Right lobe of liver (tissue), 6 donors: ENCODE results near the gene HSD11B2. TPM values are rescaled to one million over a fixed set of nuclear protein-coding genes. Genes with fewer than 3 reads are reported as not detected.

Experiments used
- ATAC-seq, 4 donors: fragments of 200-7000 bp; cut with Tn5 transposase; one replicate each; pipeline ENCODE4 v1.9.1; 2020; ENCODE audit warnings: mild to moderate bottlenecking in 4 of 4, moderate library complexity in 4 of 4
- DNase-seq, 3 donors: peaks; one replicate each; pipeline ENCODE4 v3.0.0-alpha.2; 2020
- H3K27ac ChIP-seq, 3 donors: fragments of 200-600 bp; one replicate each; pipeline ENCODE4 v1.8.0; 2022
- H3K27me3 ChIP-seq, 2 donors: fragments of 200-600 bp; one replicate each; pipeline ENCODE4 v1.8.0; 2022
- H3K36me3 ChIP-seq, 4 donors: fragments of 200-600 bp; sonication (generic) in 1 of 4; one replicate each; pipeline versions ENCODE4 v1.5.1 to v1.8.0; 2017 to 2022; ENCODE audit warnings: control low read depth in 1 of 4
- H3K4me1 ChIP-seq, 4 donors: fragments of 200-600 bp; sonication (generic) in 1 of 4; one replicate each; pipeline versions ENCODE4 v1.5.1 to v1.8.0; 2017 to 2022; ENCODE audit warnings: control low read depth in 1 of 4
- H3K4me3 ChIP-seq, 3 donors: fragments of 200-600 bp; one replicate each; pipeline ENCODE4 v1.8.0; 2022
- H3K9me3 ChIP-seq, 4 donors: fragments of 200-600 bp; sonication (generic) in 1 of 4; one replicate each; pipeline versions ENCODE4 v1.5.1 to v1.8.0; 2017 to 2022; ENCODE audit warnings: control low read depth in 1 of 4
- POLR2A ChIP-seq: fragments of 450-650 bp; IDR thresholded peaks from one replicate; pipeline ENCODE4 v1.6.1; 2017; ENCODE audit warnings: antibody characterized with exemption, mild to moderate bottlenecking
- WGBS: methylation state at CpG from one replicate; pipeline ENCODE4 v1.1.6; 2018; ENCODE audit warnings: low coverage, low lambda C conversion rate; ENCODE audit not compliant: insufficient coverage; ENCODE audit errors: missing lambda C conversion rate; 5-methylcytosine and 5-hydroxymethylcytosine counted together
- intact Hi-C, 2 donors: fragments of 100-400 bp; cut with DNase I; formaldehyde crosslinking; loops; one replicate each; pipeline versions ENCODE4 v1.11.2 to v1.14.1; 2022
- total RNA-seq, 6 experiments: library from RNA; depleted of rRNA in 2 of 6; stranded (reverse); fragments of >200 nt in 2 of 6; fragmentation: NEBNext Ultra II Directional in 3 of 6; extraction: Animal tissue kit (Norgen Biotek cat#: 25700) in 3 of 6; gene quantifications; one replicate each; pipeline versions ENCODE4 v1.1.0 to v1.2.4, GENCODE V29; 2016 to 2023
- TF ChIP-seq, protein P1 (sequence below), 4 donors: fragments of 200-600 bp in 3 of 4; fragments of 450-650 bp in 1 of 4; IDR thresholded peaks; one replicate each; pipeline versions ENCODE4 v1.5.1 to v1.8.0; 2016 to 2022; ENCODE audit warnings: antibody characterized with exemption in 4 of 4, mild to moderate bottlenecking in 2 of 4
- donor health status: DM: no; HTN: yes; CAD: no.
- donor health status: DM: no; HTN: no; CAD: no.
- donor health status: DM: no; HTN: no; CAD: no.
- donor health status: DM: no; HTN: yes; CAD: no.
- donor health status: DM: no; HTN: yes; CAD: no.

Gene HSD11B2
- total RNA-seq, 6 experiments from 2014 or later = 1.3 to 2.7 (median 2.1) TPM

- WGBS = 58% methylated on average over 4 of the region's 7 CpGs
- TF ChIP-seq, protein P1, sequence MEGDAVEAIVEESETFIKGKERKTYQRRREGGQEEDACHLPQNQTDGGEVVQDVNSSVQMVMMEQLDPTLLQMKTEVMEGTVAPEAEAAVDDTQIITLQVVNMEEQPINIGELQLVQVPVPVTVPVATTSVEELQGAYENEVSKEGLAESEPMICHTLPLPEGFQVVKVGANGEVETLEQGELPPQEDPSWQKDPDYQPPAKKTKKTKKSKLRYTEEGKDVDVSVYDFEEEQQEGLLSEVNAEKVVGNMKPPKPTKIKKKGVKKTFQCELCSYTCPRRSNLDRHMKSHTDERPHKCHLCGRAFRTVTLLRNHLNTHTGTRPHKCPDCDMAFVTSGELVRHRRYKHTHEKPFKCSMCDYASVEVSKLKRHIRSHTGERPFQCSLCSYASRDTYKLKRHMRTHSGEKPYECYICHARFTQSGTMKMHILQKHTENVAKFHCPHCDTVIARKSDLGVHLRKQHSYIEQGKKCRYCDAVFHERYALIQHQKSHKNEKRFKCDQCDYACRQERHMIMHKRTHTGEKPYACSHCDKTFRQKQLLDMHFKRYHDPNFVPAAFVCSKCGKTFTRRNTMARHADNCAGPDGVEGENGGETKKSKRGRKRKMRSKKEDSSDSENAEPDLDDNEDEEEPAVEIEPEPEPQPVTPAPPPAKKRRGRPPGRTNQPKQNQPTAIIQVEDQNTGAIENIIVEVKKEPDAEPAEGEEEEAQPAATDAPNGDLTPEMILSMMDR (IDR thresholded peaks at IDR 0.05) = no peak
- no peak for TF ChIP-seq POLR2A
- Histone ChIP-seq H3K4me3 (no peak overlapping the region), H3K27me3 (no peaks in the 10 kb centered on the region), H3K4me1 (peaks cover 0 to 23% (median 8%) of the 10 kb centered on the region in 4 donors), H3K9me3 (no peaks in the 10 kb centered on the region), H3K27ac (no peak overlapping the region), H3K36me3 (no peaks in the 10 kb centered on the region)
- DNase-seq (no peak), ATAC-seq (no peak)
- intact Hi-C loops = loop anchor here in 1 of 2 donors (10.0 kb wide), 1 partner anchor 59 kb away; the partner anchor contains the start of genes AGRP and ATP6V0D1
Observed at GRCh38 chr16:67426022-67426421, 4.9 kb upstream of the HSD11B2 start.

GRCh38 chr16:67426950-67427349, 4.0 kb upstream of the HSD11B2 start:
- intact Hi-C loops = loop anchor here in 1 of 2 donors (10.0 kb wide), 1 partner anchor 58 kb away; the partner anchor contains the start of genes AGRP and ATP6V0D1
- Histone ChIP-seq H3K27me3 (no peaks in the 10 kb centered on the region), H3K4me3 (no peak overlapping the region), H3K27ac (no peak overlapping the region), H3K36me3 (no peaks in the 10 kb centered on the region), H3K9me3 (no peaks in the 10 kb centered on the region), H3K4me1 (peaks cover 0 to 30% (median 11%) of the 10 kb centered on the region in 4 donors)
- ATAC-seq (no peak), DNase-seq (no peak)
- 46% methylated on average over 4 of the region's 7 CpGs for WGBS
- TF ChIP-seq, protein P1 (IDR thresholded peaks at IDR 0.05) = no peak
- TF ChIP-seq POLR2A = no peak

GRCh38 chr16:67428146-67428731, 2.7 kb upstream of the HSD11B2 start:
- peak; percentile 59 to 74 (median 68) for ATAC-seq
- peak; percentile 75 to 77 (median 77) for DNase-seq
- Histone ChIP-seq H3K9me3 (no peaks in the 10 kb centered on the region), H3K27ac (no peak overlapping the region), H3K36me3 (no peaks in the 10 kb centered on the region), H3K27me3 (no peaks in the 10 kb centered on the region), H3K4me3 (no peak overlapping the region), H3K4me1 (peaks cover 0 to 34% (median 13%) of the 10 kb centered on the region in 4 donors)
- intact Hi-C loops = loop anchor here (2.0 to 10.0 kb wide), 2 partner anchors 37 to 57 kb away; partner anchors contain the start of genes AGRP (in 1 of the 2) and ATP6V0D1 (in 1 of the 2)
- 37% methylated on average over 3 of the region's 11 CpGs for WGBS
- TF ChIP-seq, protein P1 (IDR thresholded peaks at IDR 0.05) = peak; percentile 83 to 94 (median 88)
- no peak for TF ChIP-seq POLR2A

GRCh38 chr16:67429053-67429798, 1.7 kb upstream of the HSD11B2 start:
- no peak for TF ChIP-seq POLR2A
- TF ChIP-seq, protein P1 (IDR thresholded peaks at IDR 0.05) = no peak
- 100% methylated on average over 1 of the region's 3 CpGs for WGBS
- no peaks in the 10 kb centered on the region for H3K9me3 ChIP-seq
- peaks cover 0 to 34% (median 13%) of the 10 kb centered on the region in 4 donors for H3K4me1 ChIP-seq
- no peak overlapping the region for H3K4me3 ChIP-seq
- H3K36me3 ChIP-seq = no peaks in the 10 kb centered on the region
- intact Hi-C loops = loop anchor here (2.0 to 10.0 kb wide), 2 partner anchors 36 to 56 kb away; partner anchors contain the start of genes AGRP (in 1 of the 2) and ATP6V0D1 (in 1 of the 2)
- peak in 1 of 4 donors; percentile 3 for ATAC-seq
- H3K27me3 ChIP-seq = no peaks in the 10 kb centered on the region
- DNase-seq = no peak
- no peak overlapping the region for H3K27ac ChIP-seq
